ENCODE measurements around the gene RBP2.

RBP2 gene

GRCh38 chr3:139476348-139476747 lies at the start of gene RBP2:
RBP2 (minus strand) TSS chr3:139476516; CDS start chr3:139476459, 57 bp downstream.
- DNase-seq (ENCODE audit: low spot score) = no peak

GRCh38 chr3:139524841-139525636 lies 48.7 kb upstream of the RBP2 start:
- no peak for DNase-seq (ENCODE audit: low spot score)

- no peak for DNase-seq (ENCODE audit: low spot score)
These were observed 47.4 kb upstream of the RBP2 start for GRCh38 chr3:139523718-139524117.

GRCh38 chr3:139523166-139523565 lies 46.9 kb upstream of the RBP2 start:
- no peak for DNase-seq (ENCODE audit: low spot score)

GRCh38 chr3:139522421-139522820 lies 46.1 kb upstream of the RBP2 start:
- no peak for DNase-seq (ENCODE audit: low spot score)

GRCh38 chr3:139521816-139522215 lies 45.5 kb upstream of the RBP2 start:
- no peak for DNase-seq (ENCODE audit: low spot score)

DNA sequence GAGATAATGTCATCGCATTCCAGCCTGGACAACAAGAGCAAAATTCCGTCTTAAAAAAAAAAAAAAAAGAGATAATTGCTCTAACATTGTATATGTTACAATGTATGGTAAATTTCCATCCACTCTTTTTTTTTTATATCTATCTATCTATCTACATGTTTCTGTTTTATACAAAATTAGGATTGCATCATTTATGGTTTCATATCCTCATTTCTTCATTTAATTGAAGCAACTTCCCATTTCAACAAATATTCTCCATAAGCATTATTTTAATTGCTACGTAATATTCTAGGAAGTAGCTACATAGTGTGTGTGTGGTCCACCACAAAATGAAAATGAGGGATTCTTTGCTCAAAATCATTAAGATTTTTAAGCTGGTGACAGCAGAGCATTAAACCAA lies 44.8 kb upstream of the RBP2 start:
- DNase-seq (ENCODE audit: low spot score) = no peak

DNA sequence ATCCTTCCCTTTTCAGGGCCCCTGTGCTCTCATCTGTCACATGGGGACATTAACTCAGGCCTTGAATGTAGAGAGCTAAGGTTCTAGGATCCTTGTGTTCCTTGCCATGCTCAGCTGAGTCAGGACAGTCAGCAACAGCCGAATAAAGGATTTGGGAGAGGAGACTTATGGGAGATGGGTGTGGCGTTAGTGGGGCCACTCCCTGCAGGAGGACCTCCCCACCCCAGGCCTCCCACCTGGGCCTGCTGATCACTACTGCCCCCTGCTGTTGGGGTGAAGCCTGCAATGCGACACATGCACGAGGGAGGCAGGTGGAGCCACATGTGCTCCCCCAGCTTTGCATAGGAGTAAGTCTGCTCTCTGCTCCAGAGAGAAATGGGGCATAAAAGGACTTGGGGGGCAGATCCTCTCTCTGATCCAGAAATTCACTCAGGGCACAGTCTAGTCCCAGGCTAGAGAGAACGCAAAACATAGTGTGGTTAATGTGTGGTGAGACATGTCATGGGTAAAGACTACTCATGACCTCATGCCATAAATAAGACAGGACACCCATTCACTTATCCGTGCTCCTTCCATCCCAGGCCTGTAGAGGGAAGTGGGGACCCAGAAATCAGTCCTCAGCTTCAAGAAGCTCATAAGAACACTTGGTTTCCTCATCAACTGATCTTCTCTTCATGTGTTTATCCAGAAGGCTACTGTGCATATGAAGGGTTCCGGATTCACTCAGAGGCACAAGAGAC lies 43.9 kb upstream of the RBP2 start:
- no peak for DNase-seq (ENCODE audit: low spot score)

DNA sequence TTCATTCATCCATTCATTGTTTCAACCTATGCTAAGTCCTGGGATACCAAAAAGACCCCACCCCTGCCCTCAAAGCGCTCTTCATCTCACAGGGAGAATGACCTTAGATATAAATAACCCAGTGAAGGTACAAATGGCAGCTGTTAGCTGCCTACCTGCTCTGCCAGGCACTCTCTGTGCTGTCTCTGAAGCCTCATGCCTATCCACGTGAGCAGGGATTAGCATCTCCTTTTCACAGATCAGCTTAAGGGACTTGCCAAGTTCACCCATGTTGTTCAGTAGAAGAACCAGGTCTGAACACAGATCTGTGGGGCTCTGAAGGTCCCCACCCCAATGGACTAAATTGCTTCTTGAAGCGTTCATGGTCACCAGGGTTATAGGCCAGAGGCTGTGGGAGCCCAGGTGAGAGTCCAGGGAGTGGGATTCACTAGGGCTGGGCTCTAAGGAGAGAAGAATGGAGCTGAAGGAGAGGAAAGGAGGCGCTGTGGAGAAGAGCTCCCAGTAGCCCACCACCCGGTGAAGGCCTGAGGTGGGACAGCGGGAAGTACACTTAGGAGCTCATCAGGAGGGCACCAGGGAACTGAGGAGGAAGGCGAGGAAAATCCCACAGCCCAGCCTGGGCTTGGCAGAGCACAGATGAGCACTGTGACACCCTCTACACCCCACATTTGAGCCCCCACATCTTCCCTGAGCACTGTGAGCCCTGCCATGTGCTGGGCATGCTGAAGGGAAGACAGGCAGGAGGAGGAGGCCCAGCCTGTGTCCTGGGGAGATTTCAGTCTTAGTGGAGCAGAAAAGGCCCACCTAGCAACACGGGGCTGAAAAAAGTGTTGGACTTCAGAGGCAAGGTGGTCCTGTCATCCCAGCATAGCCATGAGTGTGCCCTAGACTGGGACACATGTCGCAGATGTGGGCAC lies 42.9 kb upstream of the RBP2 start:
- no peak for DNase-seq (ENCODE audit: low spot score)

- no peak for DNase-seq (ENCODE audit: low spot score)
These were observed 42.0 kb upstream of the RBP2 start for GRCh38 chr3:139518306-139518705.

DNA sequence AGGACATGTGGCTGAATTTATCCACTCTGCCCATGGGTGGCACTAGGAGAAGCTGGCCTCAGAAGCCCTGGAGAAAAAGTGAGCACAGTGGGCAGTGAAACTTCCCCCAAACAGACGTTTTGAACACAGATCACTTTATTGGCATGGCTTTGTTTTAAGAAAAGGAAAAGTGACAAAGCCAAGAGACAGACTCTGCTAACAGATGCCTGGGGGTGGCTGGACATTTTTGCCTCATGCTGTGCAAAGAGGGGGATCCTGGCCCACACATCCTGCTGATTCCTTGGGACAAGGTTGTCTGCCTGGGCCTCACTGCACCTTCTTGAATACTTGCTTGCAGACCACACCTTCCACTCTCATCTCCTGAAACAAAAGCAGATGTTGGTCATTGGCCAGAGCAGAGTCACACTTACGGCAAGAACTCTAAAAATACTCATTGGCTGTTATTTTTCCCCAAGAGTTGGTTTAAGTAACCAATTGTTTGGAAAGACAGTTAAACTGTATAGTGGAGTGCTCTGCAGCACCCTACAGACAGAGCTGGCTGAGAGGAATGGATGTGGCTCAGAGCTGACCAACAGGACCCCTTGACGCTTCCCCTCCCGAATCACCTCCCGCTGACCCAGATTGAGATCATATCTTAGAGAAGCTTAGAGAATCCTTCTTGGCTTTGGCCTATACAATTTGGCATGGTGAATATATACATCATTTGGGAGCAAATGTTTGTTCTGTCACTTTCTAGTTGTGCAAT lies 41.2 kb upstream of the RBP2 start:
- DNase-seq (ENCODE audit: low spot score) = no peak

DNA sequence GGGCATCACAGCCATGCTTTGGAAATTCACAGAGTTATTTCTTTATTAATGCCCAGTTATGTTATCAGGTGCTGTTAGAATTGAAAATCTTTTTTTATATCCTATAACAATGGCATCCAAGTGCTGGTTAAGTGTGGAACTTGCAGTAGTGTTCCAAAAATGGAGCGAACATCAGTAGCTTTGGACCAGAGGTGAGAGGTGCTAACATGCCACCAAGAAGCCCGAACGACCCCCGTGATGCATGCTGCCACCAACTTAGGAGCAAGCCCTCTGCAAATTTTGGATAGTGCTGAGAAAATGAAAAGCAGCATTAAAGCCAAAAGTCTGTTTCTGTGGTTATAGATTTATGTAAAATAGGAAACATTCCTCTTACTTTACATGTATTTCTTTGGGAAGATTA lies 38.4 kb upstream of the RBP2 start:
- DNase-seq (ENCODE audit: low spot score) = no peak

DNA sequence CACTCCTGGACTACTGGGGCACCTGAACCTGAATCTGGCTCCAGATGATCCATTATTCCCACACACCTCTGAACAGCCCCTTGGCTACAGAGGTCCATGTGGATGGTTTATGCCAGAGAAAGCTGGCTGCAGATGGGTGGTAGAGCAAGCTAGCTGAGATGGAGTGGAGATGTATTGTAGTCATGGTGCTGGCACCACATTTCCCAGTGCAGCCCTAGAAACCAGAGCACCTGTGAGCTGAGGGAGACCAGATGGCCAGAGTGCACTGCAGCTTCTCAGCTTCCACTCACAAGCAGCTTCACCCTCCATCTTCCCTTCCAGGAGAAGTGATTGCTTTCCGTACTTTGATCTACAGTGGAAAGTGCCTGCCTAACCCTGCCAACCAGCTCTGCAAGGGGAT lies 33.3 kb upstream of the RBP2 start:
- DNase-seq (ENCODE audit: low spot score) = no peak

- no peak for DNase-seq (ENCODE audit: low spot score)
These were observed 30.4 kb upstream of the RBP2 start for GRCh38 chr3:139506766-139507165.

GRCh38 chr3:139505829-139506386 lies 29.6 kb upstream of the RBP2 start:
- DNase-seq (ENCODE audit: low spot score) = no peak

- no peak for DNase-seq (ENCODE audit: low spot score)
These were observed 23.2 kb upstream of the RBP2 start for GRCh38 chr3:139499536-139499935.

DNA sequence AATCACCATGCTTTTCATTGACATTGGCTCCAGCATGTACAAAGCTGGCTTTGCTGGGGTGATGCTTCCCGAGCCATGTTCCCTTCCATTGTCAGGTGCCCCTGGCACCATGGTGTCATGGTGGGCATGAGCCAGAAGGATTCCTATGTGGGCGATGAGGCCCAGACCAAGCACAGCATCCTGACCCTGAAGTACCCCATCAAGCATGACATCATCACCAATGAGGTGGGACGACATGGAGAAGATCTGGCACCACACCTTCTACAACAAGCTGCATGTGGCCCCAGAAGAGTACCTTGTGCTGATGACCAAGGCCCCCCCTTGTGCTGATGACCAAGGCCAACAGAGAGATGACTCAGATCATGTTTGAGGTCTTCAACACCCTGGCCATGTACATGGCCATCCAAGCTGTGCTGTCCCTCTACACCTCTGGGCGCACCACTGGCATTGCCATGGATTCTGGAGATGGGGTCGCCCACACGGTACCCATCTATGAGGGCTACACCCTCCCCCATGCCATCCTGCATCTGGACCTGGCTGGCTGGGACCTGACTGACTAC lies 17.6 kb upstream of the RBP2 start:
- DNase-seq (ENCODE audit: low spot score) = no peak

GRCh38 chr3:139491966-139492365 lies 15.7 kb upstream of the RBP2 start:
- no peak for DNase-seq (ENCODE audit: low spot score)

DNA sequence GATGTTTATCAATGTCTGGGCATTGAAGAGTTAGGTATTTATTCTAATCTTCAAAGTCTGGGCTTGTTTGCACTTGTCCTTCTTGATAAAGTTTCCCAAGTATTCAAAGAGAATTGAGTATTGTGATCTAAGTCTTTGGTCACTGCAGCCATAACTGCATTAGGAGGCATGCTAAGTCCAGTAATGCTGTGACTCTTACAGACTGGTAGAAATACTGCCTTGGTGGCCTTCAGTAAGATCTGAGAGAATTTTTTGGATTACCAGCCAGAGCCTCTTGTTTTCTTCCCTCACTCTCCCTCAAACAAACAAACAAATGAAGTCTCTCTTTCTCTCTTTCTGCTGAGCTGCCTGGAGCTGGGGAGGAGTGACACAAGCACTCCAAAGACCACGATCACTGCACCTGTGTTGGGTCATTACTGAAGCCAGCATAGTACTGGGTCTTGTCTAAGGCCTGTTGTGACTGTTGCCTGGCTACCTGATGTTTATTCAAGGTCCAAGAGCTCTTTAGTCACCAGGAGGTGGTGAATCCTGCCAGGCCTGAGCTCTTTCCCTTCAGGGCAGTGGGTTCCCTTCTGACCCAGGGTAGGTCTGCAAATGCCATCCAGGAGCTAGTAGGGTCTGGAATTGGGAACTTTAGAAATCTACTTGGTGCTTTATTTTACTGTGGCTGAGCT lies 14.8 kb upstream of the RBP2 start:
- DNase-seq (ENCODE audit: low spot score) = no peak

- no peak for DNase-seq (ENCODE audit: low spot score)
These were observed 5.9 kb upstream of the RBP2 start for GRCh38 chr3:139482206-139482605.

DNA sequence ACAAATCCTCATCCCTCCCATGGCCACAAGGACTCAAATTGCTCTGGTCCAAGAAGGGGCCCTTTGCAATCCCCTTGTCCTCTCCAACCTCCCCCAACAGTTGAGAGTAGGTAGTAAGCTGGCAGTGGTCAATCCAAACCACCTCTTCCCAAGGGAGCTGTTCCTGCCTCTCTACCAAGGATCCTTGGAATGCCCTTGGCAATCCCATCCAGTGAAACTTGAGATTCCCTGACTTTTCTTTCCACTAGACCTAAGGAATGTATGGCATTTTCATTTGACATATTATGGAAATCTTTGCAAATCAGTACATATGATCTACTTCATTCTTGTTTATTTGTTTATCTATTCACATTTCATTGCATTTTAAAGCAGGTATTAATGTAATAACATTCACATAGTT lies 4.8 kb upstream of the RBP2 start:
- no peak for DNase-seq (ENCODE audit: low spot score)
